GM23338 (cell line): Measurements from ENCODE around the gene PTPRN2.

Source experiments
- CREB1 ChIP-seq: fragments of 250-450 bp; sonication (Bioruptor Pico); IDR thresholded peaks from 2 replicates; pipeline ENCODE4 v1.5.0; 2020; ENCODE audit warnings: low read depth, mild to moderate bottlenecking, moderate library complexity
- EZH2phosphoT487 ChIP-seq: fragments of 200-600 bp; sonication (generic); IDR thresholded peaks from one replicate; pipeline ENCODE4 v1.8.1; 2018; ENCODE audit warnings: antibody characterized with exemption; ENCODE audit not compliant: unreplicated experiment
- TF ChIP-seq, protein P1 (sequence below), 2 experiments: fragments of 200-600 bp in 1 of 2; sonication (generic) in 1 of 2; conservative IDR thresholded peaks; 2 replicates each; pipeline versions ENCODE4 v1.5.1 to v1.6.1; 2016 to 2017; ENCODE audit warnings: antibody characterized with exemption in 2 of 2, low read depth in 2 of 2, mild to moderate bottlenecking in 2 of 2, moderate library complexity in 1 of 2

DNA sequence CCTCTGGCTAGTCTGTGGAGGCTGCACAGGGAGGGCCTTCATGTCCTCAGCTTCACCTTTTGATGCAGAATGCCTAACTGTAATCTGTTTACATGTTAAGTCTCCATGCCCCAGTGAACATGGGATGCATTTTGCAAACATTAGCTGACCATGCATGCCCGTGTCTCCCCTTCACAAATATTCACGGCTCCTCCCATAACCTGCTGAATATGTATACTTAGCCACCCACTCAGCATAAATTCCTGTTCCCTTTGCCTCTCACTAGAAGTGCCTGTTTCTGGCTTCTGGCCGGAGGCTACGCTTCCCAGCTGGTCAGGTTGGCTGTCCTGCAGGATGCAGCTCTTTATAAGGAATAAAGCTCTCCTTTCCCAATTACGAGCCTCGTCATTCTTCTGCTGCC, 698.1 kb downstream of the PTPRN2 start:
- TF ChIP-seq, protein P1, sequence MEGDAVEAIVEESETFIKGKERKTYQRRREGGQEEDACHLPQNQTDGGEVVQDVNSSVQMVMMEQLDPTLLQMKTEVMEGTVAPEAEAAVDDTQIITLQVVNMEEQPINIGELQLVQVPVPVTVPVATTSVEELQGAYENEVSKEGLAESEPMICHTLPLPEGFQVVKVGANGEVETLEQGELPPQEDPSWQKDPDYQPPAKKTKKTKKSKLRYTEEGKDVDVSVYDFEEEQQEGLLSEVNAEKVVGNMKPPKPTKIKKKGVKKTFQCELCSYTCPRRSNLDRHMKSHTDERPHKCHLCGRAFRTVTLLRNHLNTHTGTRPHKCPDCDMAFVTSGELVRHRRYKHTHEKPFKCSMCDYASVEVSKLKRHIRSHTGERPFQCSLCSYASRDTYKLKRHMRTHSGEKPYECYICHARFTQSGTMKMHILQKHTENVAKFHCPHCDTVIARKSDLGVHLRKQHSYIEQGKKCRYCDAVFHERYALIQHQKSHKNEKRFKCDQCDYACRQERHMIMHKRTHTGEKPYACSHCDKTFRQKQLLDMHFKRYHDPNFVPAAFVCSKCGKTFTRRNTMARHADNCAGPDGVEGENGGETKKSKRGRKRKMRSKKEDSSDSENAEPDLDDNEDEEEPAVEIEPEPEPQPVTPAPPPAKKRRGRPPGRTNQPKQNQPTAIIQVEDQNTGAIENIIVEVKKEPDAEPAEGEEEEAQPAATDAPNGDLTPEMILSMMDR (conservative IDR thresholded peaks at IDR 0.05; ENCODE audit: low read depth in 2 of 2) = no peak
- TF ChIP-seq EZH2phosphoT487 = no peak
- TF ChIP-seq CREB1 = no peak
